HCT116 (cell line): ENCODE data around the gene RIOX2. TPM values are rescaled to one million over a fixed set of nuclear protein-coding genes. Genes with fewer than 3 reads are reported as not detected.
A peak's percentile ranks its signal among the peaks of the same experiment; 100 is the strongest.

Source experiments
- ATAC-seq: fragments of 200-7000 bp; cut with Tn5 transposase; 2 replicates; pipeline ENCODE4 v1.9.1; 2020; ENCODE audit warnings: mild to moderate bottlenecking, moderate library complexity
- BruUV-seq: library from RNA; stranded (reverse); fragments of 400-500 nt; replicated peaks from 2 replicates; lab custom pipeline; 2021; lab: Mats Ljungman, UMichigan
- CTCF ChIA-PET: fragments of 300-600 bp; sonication (Branson Sonifier 250); formaldehyde crosslinking; loops from one replicate; lab custom pipeline; 2021; ENCODE audit warnings: antibody characterized with exemption; lab: Charles Lee
- POLR2A ChIA-PET: fragments of 300-600, 350-600 bp; sonication (Branson Sonifier 250); formaldehyde crosslinking; loops from one replicate; lab custom pipeline; 2021; ENCODE audit warnings: antibody characterized with exemption; lab: Charles Lee
- RAD21 ChIA-PET, 2 experiments: fragments of 300-600 bp; sonication (Branson Sonifier 250); formaldehyde crosslinking; loops; one replicate each; lab custom pipeline; 2023; ENCODE audit warnings: low total read pairs in 2 of 2; ENCODE audit not compliant: uncharacterized antibody in 2 of 2, unreplicated experiment in 2 of 2, low non-redundant PET in 1 of 2; lab: Charles Lee
- DNase-seq: peaks from one replicate; pipeline ENCODE4 v3.0.0-alpha.2; 2010; ENCODE audit warnings: low read depth, low spot score
- H2AFZ ChIP-seq: fragments of 200-600 bp; shearing (Covaris generic), sonication (generic); 2 replicates; pipeline ENCODE4 v1.6.1; 2017; ENCODE audit warnings: low read depth, mixed run types, mixed read lengths, antibody characterized with exemption, low read length; ENCODE audit not compliant: poor library complexity, severe bottlenecking
- H3K27ac ChIP-seq: 2 replicates; pipeline ENCODE4 v1.5.1; 2012; ENCODE audit warnings: low read depth, low read length
- H3K27me3 ChIP-seq: fragments of 200-600 bp; sonication (generic); 2 replicates; pipeline ENCODE4 v1.6.1; 2016; ENCODE audit warnings: mixed run types, low read length, mixed read lengths; ENCODE audit not compliant: insufficient read depth
- H3K36me3 ChIP-seq, 2 experiments: fragments of 200-500 bp in 1 of 2; fragments of 200-600 bp in 1 of 2; sonication (Bioruptor generic) in 1 of 2; sonication (generic) in 1 of 2; 2 replicates each; pipeline versions ENCODE4 v1.5.1 to v1.6.1; 2014 to 2016; ENCODE audit warnings: low read length in 2 of 2, inconsistent platforms in 1 of 2, mixed read lengths in 1 of 2, mixed run types in 1 of 2; ENCODE audit not compliant: insufficient read depth in 2 of 2, control insufficient read depth in 1 of 2
- H3K4me1 ChIP-seq, 2 experiments: fragments of 200-600 bp in 1 of 2; sonication (generic) in 1 of 2; 2 replicates each; pipeline versions ENCODE4 v1.5.1 to v1.6.1; 2012 to 2017; ENCODE audit warnings: low read length in 2 of 2, inconsistent platforms in 1 of 2, mild to moderate bottlenecking in 1 of 2, mixed read lengths in 1 of 2, mixed run types in 1 of 2, moderate library complexity in 1 of 2; ENCODE audit not compliant: insufficient read depth in 2 of 2, control insufficient read depth in 1 of 2
- H3K4me2 ChIP-seq: fragments of 200-600 bp; sonication (generic); 2 replicates; pipeline ENCODE4 v1.6.1; 2017; ENCODE audit warnings: mixed run types, low read length, mixed read lengths
- H3K4me3 ChIP-seq, 2 experiments: fragments of 200-600 bp in 1 of 2; sonication (generic) in 1 of 2; replicated peaks in 1 of 2; 2 replicates each; pipeline ENCODE4 v1.5.1; 2011 to 2016; ENCODE audit warnings: low read length in 2 of 2, control low read depth in 1 of 2, low read depth in 1 of 2, mild to moderate bottlenecking in 1 of 2, mixed read lengths in 1 of 2, mixed run types in 1 of 2
- H3K79me2 ChIP-seq: fragments of 200-600 bp; sonication (generic); 2 replicates; pipeline ENCODE4 v1.6.1; 2017; ENCODE audit warnings: mild to moderate bottlenecking, mixed run types, low read length, moderate library complexity, mixed read lengths; ENCODE audit not compliant: insufficient read depth
- H3K9ac ChIP-seq: fragments of 200-600 bp; sonication (generic); 2 replicates; pipeline ENCODE4 v1.6.1; 2016; ENCODE audit warnings: low read length, mixed read lengths
- H3K9me2 ChIP-seq: fragments of 200-600 bp; sonication (generic), shearing (Covaris generic); 2 replicates; pipeline ENCODE4 v1.6.1; 2017; ENCODE audit warnings: mixed run types, mild to moderate bottlenecking, moderate library complexity; ENCODE audit not compliant: insufficient read depth
- H3K9me3 ChIP-seq, 2 experiments: fragments of 200-500 bp in 1 of 2; fragments of 200-600 bp in 1 of 2; sonication (Bioruptor generic) in 1 of 2; sonication (generic) in 1 of 2; 2 replicates each; pipeline ENCODE4 v1.6.1; 2014 to 2017; ENCODE audit warnings: low read length in 2 of 2, mixed read lengths in 2 of 2, inconsistent platforms in 1 of 2, low read depth in 1 of 2, mild to moderate bottlenecking in 1 of 2, mixed run types in 1 of 2, moderate library complexity in 1 of 2; ENCODE audit not compliant: control insufficient read depth in 1 of 2, insufficient read depth in 1 of 2
- H4K20me1 ChIP-seq: fragments of 200-600 bp; sonication (generic), shearing (Covaris generic); 2 replicates; pipeline ENCODE4 v1.6.1; 2017; ENCODE audit warnings: mixed run types, mild to moderate bottlenecking, moderate library complexity; ENCODE audit not compliant: insufficient read depth
- EGR1 ChIP-seq: IDR thresholded peaks from 2 replicates; pipeline ENCODE4 v1.6.1; 2012; ENCODE audit warnings: low read depth
- EZH2 ChIP-seq: fragments of 200-600 bp; sonication (generic); IDR thresholded peaks from 2 replicates; pipeline ENCODE4 v1.6.1; 2017; ENCODE audit warnings: antibody characterized with exemption, mixed run types
- EZH2phosphoT487 ChIP-seq: fragments of 200-600 bp; IDR thresholded peaks from 2 replicates; pipeline ENCODE4 v1.6.1; 2018; ENCODE audit warnings: antibody characterized with exemption, borderline replicate concordance
- FOSL1 ChIP-seq: IDR thresholded peaks from 2 replicates; pipeline ENCODE4 v1.6.1; 2012; ENCODE audit warnings: low read depth
- MAX ChIP-seq: IDR thresholded peaks from 2 replicates; pipeline ENCODE4 v1.6.1; 2012
- POLR2A ChIP-seq: IDR thresholded peaks from 2 replicates; pipeline ENCODE4 v1.7.0; 2011; ENCODE audit warnings: borderline replicate concordance; ENCODE audit not compliant: insufficient read depth, insufficient read length; ENCODE audit errors: extremely low read depth
- SP1 ChIP-seq: IDR thresholded peaks from 2 replicates; pipeline ENCODE4 v1.6.1; 2012; ENCODE audit warnings: low read depth
- SRF ChIP-seq: IDR thresholded peaks from 2 replicates; pipeline ENCODE4 v1.6.1; 2012; ENCODE audit warnings: low read depth
- TCF7L2 ChIP-seq: IDR thresholded peaks from 2 replicates; pipeline ENCODE4 v1.7.0; 2011; ENCODE audit warnings: borderline replicate concordance, inconsistent platforms; ENCODE audit not compliant: insufficient read depth, insufficient read length; ENCODE audit errors: extremely low read depth
- YY1 ChIP-seq: IDR thresholded peaks from 2 replicates; pipeline ENCODE4 v1.6.1; 2011; ENCODE audit warnings: low read length, low read depth, moderate library complexity, mild to moderate bottlenecking; ENCODE audit not compliant: insufficient replicate concordance; ENCODE audit errors: extremely low read depth
- intact Hi-C: fragments of 100-400 bp; cut with micrococcal nuclease; formaldehyde crosslinking; loops from 2 replicates; pipeline ENCODE4 v1.10.0; 2022
- total RNA-seq: library from RNA; stranded (reverse); gene quantifications from one replicate; pipeline ENCODE4 v1.2.1, GENCODE V29; 2021; ENCODE audit not compliant: unreplicated experiment
- TF ChIP-seq, protein P1 (sequence below): IDR thresholded peaks from 2 replicates; pipeline ENCODE4 v1.6.1; 2012
- TF ChIP-seq, protein P2 (sequence below), 3 experiments: fragments of 200-600 bp in 1 of 3; sonication (generic) in 1 of 3; IDR thresholded peaks in 2 of 3; conservative IDR thresholded peaks in 1 of 3; 2 replicates each; pipeline ENCODE4 v1.5.1; 2012 to 2017; ENCODE audit warnings: low read depth in 2 of 3, low read length in 2 of 3, antibody characterized with exemption in 1 of 3, borderline replicate concordance in 1 of 3, control low read depth in 1 of 3, mild to moderate bottlenecking in 1 of 3, mixed read lengths in 1 of 3, mixed run types in 1 of 3, moderate library complexity in 1 of 3; ENCODE audit not compliant: insufficient read depth in 1 of 3

Gene RIOX2
- total RNA-seq, 1 experiment from 2014 or later, result 39.1 TPM

- peaks cover 21 to 30% of the 10 kb centered on the region in 2 experiments for H3K36me3 ChIP-seq
Observed at GRCh38 chr3:97940034-97940433, 32.2 kb downstream of the RIOX2 start.

More at GRCh38 chr3:97940034-97940433, 32.2 kb downstream of the RIOX2 start:
- intact Hi-C loops, result no loop called here
- Histone ChIP-seq H3K4me2 (no peak overlapping the region), H3K27ac (no peak overlapping the region), H3K4me1 (no peaks in the 10 kb centered on the region), H3K9ac (no peak overlapping the region)
- RAD21 ChIA-PET, result no interaction called here
- POLR2A ChIA-PET, result no interaction called here
- no TSS peak for BruUV-seq
- TF ChIP-seq FOSL1 (no peak), EZH2 (no peak), POLR2A (no peak), EGR1 (no peak), YY1 (no peak), SRF (no peak), TCF7L2 (no peak), EZH2phosphoT487 (no peak), SP1 (no peak), MAX (no peak)
- TF ChIP-seq, protein P1, sequence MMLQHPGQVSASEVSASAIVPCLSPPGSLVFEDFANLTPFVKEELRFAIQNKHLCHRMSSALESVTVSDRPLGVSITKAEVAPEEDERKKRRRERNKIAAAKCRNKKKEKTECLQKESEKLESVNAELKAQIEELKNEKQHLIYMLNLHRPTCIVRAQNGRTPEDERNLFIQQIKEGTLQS, result no peak
- TF ChIP-seq, protein P2, sequence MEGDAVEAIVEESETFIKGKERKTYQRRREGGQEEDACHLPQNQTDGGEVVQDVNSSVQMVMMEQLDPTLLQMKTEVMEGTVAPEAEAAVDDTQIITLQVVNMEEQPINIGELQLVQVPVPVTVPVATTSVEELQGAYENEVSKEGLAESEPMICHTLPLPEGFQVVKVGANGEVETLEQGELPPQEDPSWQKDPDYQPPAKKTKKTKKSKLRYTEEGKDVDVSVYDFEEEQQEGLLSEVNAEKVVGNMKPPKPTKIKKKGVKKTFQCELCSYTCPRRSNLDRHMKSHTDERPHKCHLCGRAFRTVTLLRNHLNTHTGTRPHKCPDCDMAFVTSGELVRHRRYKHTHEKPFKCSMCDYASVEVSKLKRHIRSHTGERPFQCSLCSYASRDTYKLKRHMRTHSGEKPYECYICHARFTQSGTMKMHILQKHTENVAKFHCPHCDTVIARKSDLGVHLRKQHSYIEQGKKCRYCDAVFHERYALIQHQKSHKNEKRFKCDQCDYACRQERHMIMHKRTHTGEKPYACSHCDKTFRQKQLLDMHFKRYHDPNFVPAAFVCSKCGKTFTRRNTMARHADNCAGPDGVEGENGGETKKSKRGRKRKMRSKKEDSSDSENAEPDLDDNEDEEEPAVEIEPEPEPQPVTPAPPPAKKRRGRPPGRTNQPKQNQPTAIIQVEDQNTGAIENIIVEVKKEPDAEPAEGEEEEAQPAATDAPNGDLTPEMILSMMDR (IDR thresholded peaks at IDR 0.05 in 2 of 3, conservative IDR thresholded peaks at IDR 0.05 in 1 of 3; ENCODE audit: borderline replicate concordance in 1 of 3, insufficient read depth in 1 of 3, low read depth in 2 of 3, low read length in 2 of 3), result no peak; a peak in 1 of 6 replicates
- TF ChIP-seq, all 23 proteins: peak for 0
- H3K9me2 ChIP-seq, result no peaks in the 10 kb centered on the region
- CTCF ChIA-PET, result no interaction called here
- ATAC-seq, result no peak
- no peaks in the 10 kb centered on the region for H3K79me2 ChIP-seq
- H3K9me3 ChIP-seq, result no peaks in the 10 kb centered on the region
- H3K27me3 ChIP-seq, result no peaks in the 10 kb centered on the region
- no peak overlapping the region for H3K4me3 ChIP-seq
- no peak overlapping the region for H2AFZ ChIP-seq
- DNase-seq, result peak; percentile 0
- H4K20me1 ChIP-seq, result no peaks in the 10 kb centered on the region
